ENCODE measurements around the gene IGFLR1. TPM values are rescaled to one million over a fixed set of nuclear protein-coding genes. Genes with fewer than 3 reads are reported as not detected.

The IGFLR1 gene
- total RNA-seq, 1 donor from 2014 or later: 16.9 TPM

- Histone ChIP-seq H3K9me3 (no peaks in the 10 kb centered on the region), H3K4me3 (no peak overlapping the region), H3K27me3 (no peaks in the 10 kb centered on the region), H3K27ac (no peak overlapping the region), H3K4me1 (no peaks in the 10 kb centered on the region), H3K36me3 (no peaks in the 10 kb centered on the region)
- ATAC-seq: no peak
- no peak for DNase-seq
- intact Hi-C loops (cut with DNase I): no loop called here
- TF ChIP-seq, protein P1, sequence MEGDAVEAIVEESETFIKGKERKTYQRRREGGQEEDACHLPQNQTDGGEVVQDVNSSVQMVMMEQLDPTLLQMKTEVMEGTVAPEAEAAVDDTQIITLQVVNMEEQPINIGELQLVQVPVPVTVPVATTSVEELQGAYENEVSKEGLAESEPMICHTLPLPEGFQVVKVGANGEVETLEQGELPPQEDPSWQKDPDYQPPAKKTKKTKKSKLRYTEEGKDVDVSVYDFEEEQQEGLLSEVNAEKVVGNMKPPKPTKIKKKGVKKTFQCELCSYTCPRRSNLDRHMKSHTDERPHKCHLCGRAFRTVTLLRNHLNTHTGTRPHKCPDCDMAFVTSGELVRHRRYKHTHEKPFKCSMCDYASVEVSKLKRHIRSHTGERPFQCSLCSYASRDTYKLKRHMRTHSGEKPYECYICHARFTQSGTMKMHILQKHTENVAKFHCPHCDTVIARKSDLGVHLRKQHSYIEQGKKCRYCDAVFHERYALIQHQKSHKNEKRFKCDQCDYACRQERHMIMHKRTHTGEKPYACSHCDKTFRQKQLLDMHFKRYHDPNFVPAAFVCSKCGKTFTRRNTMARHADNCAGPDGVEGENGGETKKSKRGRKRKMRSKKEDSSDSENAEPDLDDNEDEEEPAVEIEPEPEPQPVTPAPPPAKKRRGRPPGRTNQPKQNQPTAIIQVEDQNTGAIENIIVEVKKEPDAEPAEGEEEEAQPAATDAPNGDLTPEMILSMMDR (IDR thresholded peaks at IDR 0.05): no peak
Measured at GRCh38 chr19:35789195-35789977, 47.1 kb upstream of the IGFLR1 start.

DNA sequence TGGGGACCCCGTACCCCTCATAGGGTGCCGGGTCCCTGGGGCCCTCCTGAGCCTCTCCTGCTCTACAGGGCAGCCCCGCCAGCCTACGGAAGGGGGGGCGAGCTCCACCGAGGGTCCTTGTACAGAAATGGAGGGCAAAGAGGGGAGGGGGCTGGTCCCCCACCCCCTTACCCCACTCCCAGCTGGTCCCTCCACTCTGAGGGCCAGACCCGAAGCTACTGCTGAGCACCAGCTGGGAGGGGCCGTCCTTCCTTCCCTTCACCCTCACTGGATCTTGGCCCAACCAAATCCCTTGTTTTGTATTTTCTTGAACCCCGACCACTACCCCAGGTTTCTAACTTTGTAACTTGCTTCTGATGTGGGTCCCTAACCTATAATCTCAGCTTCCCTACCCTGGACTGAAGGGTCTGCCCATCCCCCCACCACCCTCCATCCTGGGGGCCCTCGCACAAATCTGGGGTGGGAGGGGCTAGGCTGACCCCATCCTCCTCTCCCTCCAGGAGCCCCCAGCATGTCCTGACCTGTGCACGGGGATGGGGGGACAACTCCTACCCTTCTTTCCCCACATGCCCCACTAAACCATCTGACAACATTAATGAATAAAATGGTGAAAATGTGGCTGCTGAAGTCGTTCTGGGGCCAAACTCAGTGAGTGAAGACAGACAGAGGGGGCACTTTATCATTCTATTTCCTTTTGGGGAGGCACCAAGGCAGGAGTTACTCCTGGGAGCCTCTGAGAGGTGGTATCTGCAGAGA, 46.1 kb upstream of the IGFLR1 start:
- intact Hi-C loops (cut with DNase I): no loop called here
- H3K4me1 ChIP-seq: no peaks in the 10 kb centered on the region
- ATAC-seq: no peak

GRCh38 chr19:35787227-35787799, 45.1 kb upstream of the IGFLR1 start:
- no peaks in the 10 kb centered on the region for H3K9me3 ChIP-seq
- H3K27ac ChIP-seq: no peak overlapping the region
- no peaks in the 10 kb centered on the region for H3K36me3 ChIP-seq
- DNase-seq (no peak), ATAC-seq (no peak)
- no peaks in the 10 kb centered on the region for H3K4me1 ChIP-seq
- H3K27me3 ChIP-seq: no peaks in the 10 kb centered on the region
- intact Hi-C loops (cut with DNase I): no loop called here
- H3K4me3 ChIP-seq: no peak overlapping the region
- TF ChIP-seq, protein P1 (IDR thresholded peaks at IDR 0.05): no peak

More for the DNA sequence above, 46.1 kb upstream of the IGFLR1 start:
- TF ChIP-seq, protein P1 (IDR thresholded peaks at IDR 0.05): no peak
- Histone ChIP-seq H3K4me3 (no peak overlapping the region), H3K27me3 (no peaks in the 10 kb centered on the region), H3K27ac (no peak overlapping the region), H3K9me3 (no peaks in the 10 kb centered on the region), H3K36me3 (no peaks in the 10 kb centered on the region)
- DNase-seq: no peak

GRCh38 chr19:35786299-35787160, 44.3 kb upstream of the IGFLR1 start:
- Histone ChIP-seq H3K9me3 (no peaks in the 10 kb centered on the region), H3K4me1 (no peaks in the 10 kb centered on the region), H3K27me3 (no peaks in the 10 kb centered on the region), H3K4me3 (no peak overlapping the region), H3K36me3 (no peaks in the 10 kb centered on the region), H3K27ac (no peak overlapping the region)
- ATAC-seq: no peak
- intact Hi-C loops (cut with DNase I): no loop called here
- no peak for DNase-seq
- TF ChIP-seq, protein P1 (IDR thresholded peaks at IDR 0.05): no peak

DNA sequence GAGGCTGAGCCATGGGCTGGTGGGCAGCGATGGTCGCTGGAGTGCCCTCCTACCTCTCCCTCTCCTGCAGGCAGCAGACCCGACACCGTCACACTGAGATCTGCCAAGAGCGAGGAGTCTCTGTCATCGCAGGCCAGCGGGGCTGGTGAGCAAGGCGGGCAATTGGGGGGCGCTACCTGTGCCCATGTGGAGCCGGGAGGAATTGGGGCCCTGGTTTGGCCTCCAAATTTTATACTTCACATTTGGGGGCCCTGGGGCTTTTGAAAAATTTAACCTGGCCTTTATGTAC, 43.0 kb upstream of the IGFLR1 start:
- Histone ChIP-seq H3K27me3 (no peaks in the 10 kb centered on the region), H3K4me1 (no peaks in the 10 kb centered on the region), H3K9me3 (no peaks in the 10 kb centered on the region), H3K4me3 (no peak overlapping the region), H3K27ac (no peak overlapping the region), H3K36me3 (no peaks in the 10 kb centered on the region)
- intact Hi-C loops (cut with DNase I): no loop called here
- TF ChIP-seq, protein P1 (IDR thresholded peaks at IDR 0.05): no peak
- ATAC-seq: no peak
- DNase-seq: no peak

Data from upper lobe of right lung (tissue), 1 donor.